ENCODE data around the gene CALN1. TPM values are rescaled to one million over a fixed set of nuclear protein-coding genes. Genes with fewer than 3 reads are reported as not detected.
"Not testable (repeated sequence)": the region's sequence is repeated elsewhere in the genome, so short reads cannot be mapped to it uniquely, and the experiment has no call there.

Gene CALN1
- total RNA-seq, 4 donors from 2014 or later: 0.04 TPM; not detected in 3

DNA sequence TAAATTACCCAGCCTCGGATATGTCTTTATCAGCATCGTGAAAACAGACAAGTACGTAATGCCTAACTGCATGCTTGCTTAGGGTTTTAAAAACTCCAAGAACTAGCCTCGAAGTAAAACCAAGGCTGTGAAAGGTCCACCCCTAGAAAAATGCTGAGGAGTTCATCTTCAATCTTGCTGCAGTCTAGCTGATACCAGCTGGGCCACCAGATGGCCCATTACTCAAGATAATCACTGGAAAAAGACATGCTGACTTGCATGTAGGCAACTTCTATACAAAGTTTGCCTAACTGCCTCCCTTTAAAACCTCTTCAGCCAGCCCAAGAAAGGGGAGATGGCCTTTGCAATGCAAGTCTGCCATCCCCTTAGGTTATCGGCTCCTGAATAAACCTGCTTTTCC lies 666.1 kb downstream of the CALN1 start:
- TF ChIP-seq, protein P1, sequence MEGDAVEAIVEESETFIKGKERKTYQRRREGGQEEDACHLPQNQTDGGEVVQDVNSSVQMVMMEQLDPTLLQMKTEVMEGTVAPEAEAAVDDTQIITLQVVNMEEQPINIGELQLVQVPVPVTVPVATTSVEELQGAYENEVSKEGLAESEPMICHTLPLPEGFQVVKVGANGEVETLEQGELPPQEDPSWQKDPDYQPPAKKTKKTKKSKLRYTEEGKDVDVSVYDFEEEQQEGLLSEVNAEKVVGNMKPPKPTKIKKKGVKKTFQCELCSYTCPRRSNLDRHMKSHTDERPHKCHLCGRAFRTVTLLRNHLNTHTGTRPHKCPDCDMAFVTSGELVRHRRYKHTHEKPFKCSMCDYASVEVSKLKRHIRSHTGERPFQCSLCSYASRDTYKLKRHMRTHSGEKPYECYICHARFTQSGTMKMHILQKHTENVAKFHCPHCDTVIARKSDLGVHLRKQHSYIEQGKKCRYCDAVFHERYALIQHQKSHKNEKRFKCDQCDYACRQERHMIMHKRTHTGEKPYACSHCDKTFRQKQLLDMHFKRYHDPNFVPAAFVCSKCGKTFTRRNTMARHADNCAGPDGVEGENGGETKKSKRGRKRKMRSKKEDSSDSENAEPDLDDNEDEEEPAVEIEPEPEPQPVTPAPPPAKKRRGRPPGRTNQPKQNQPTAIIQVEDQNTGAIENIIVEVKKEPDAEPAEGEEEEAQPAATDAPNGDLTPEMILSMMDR (IDR thresholded peaks at IDR 0.05): no peak
- no peak for TF ChIP-seq EP300 (IDR thresholded peaks at IDR 0.05)
- no peak for TF ChIP-seq POLR2AphosphoS5 (IDR thresholded peaks at IDR 0.05)
- no peak for TF ChIP-seq POLR2A (IDR thresholded peaks at IDR 0.05)
- no peak for ATAC-seq
- H3K27ac ChIP-seq: no peak overlapping the region
- peaks cover 0 to 16% (median 0%) of the 10 kb centered on the region in 3 donors for H3K9me3 ChIP-seq
- WGBS, 2 donors (ENCODE audit: low coverage in 1 of 2): 80 to 100% methylated on average over 4 to 5 of the region's 5 CpGs
- H3K27me3 ChIP-seq: peaks cover 14% of the 10 kb centered on the region
- no peaks in the 10 kb centered on the region for H3K36me3 ChIP-seq
- H3K4me1 ChIP-seq: no peaks in the 10 kb centered on the region
- no peak overlapping the region for H3K4me3 ChIP-seq

- 90 to 93% methylated on average over 3 to 5 of the region's 5 CpGs for WGBS, 2 donors (ENCODE audit: low coverage in 1 of 2)
- H3K4me3 ChIP-seq: no peak overlapping the region
- no peak for ATAC-seq
- H3K4me1 ChIP-seq: no peaks in the 10 kb centered on the region
- no peaks in the 10 kb centered on the region for H3K9me3 ChIP-seq
- H3K27ac ChIP-seq: no peak overlapping the region
- H3K36me3 ChIP-seq: no peaks in the 10 kb centered on the region
- TF ChIP-seq, protein P1 (IDR thresholded peaks at IDR 0.05): no peak
- TF ChIP-seq POLR2A (IDR thresholded peaks at IDR 0.05) (no peak), EP300 (IDR thresholded peaks at IDR 0.05) (no peak), POLR2AphosphoS5 (IDR thresholded peaks at IDR 0.05) (no peak)
- H3K27me3 ChIP-seq: peaks cover 5% of the 10 kb centered on the region
These were observed 672.0 kb downstream of the CALN1 start for GRCh38 chr7:71740174-71740560.

DNA sequence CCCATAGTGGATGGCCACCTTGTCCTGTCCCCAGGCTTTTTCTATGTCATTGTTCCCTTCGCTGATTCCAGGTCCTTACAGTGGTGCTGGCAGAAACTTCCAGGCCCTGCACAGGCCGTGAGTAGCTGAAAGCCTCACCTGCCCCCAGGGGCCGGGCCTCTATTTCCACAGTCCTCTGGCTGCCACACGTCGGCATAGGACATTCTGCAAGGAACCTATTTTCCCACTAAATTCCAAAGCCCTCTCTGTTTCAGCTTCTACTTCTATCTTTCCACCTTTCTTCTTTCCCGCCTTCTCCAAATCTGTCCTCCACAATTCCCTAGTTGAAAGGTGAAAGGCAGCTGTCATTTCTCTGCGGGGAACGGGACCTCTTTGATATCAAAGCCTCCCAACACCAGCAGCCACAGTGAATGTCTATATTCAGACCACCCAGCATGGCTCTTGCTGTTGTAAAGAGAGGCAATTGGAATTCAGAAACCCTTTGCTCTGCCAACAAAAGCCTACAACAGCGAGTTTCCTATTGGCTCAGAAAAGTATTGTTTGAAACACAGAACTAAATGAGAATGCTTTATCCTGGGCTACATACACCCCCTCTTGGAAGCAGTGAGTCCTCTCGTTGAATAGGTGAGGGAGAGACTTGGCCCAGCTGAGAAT lies 672.5 kb downstream of the CALN1 start:
- WGBS, 2 donors (ENCODE audit: low coverage in 1 of 2): 60 to 68% methylated on average over 2 to 10 of the region's 10 CpGs
- H3K27ac ChIP-seq: no peak overlapping the region
- H3K4me1 ChIP-seq: no peaks in the 10 kb centered on the region
- peaks cover 9% of the 10 kb centered on the region for H3K27me3 ChIP-seq
- ATAC-seq: no peak
- no peaks in the 10 kb centered on the region for H3K9me3 ChIP-seq
- no peak for TF ChIP-seq POLR2A (IDR thresholded peaks at IDR 0.05)
- no peak for TF ChIP-seq EP300 (IDR thresholded peaks at IDR 0.05)
- TF ChIP-seq POLR2AphosphoS5 (IDR thresholded peaks at IDR 0.05): no peak
- TF ChIP-seq, protein P1 (IDR thresholded peaks at IDR 0.05): no peak
- no peaks in the 10 kb centered on the region for H3K36me3 ChIP-seq
- H3K4me3 ChIP-seq: no peak overlapping the region

- not testable (repeated sequence) for H3K4me1 ChIP-seq, H3K27ac ChIP-seq, H3K9me3 ChIP-seq, H3K36me3 ChIP-seq, H3K4me3 ChIP-seq, ATAC-seq
- WGBS, 2 donors (ENCODE audit: low coverage in 1 of 2): no CpG with 5 or more reads among the region's 42 CpGs
- H3K27me3 ChIP-seq: peaks cover 12% of the 10 kb centered on the region
These were observed 674.1 kb downstream of the CALN1 start for GRCh38 chr7:71737931-71738540.

DNA sequence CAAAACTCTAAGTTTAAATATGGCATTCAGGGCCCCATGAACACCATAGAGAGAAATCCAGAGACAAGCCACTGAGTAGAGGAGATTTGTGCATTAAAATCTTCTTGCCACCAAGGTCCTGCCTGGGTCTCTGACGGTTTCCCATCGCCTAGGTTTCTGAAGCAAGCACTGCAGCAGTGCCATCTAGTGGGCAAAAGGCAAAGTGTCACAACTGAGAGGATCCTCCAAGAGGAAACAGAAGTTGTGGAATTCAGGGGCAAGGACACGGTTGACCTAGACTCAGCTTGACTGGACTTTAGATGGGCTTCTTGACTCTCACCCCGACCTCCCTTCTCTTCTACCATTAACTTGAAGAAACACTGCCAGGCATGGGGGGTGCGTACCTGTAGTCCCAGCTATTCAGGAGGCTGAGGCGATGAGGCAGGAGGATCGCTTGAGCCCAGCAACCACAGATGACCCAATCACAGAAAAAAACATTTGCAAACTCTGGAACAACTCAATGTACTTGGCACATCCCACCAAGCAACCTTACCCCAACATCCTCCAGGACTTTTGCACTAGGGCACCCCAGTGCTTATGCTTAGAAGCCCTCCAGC lies 676.1 kb downstream of the CALN1 start:
- H3K36me3 ChIP-seq: no peaks in the 10 kb centered on the region
- ATAC-seq: no peak
- H3K9me3 ChIP-seq: no peaks in the 10 kb centered on the region
- peaks cover 0 to 7% (median 0%) of the 10 kb centered on the region in 3 donors for H3K4me1 ChIP-seq
- no peak for TF ChIP-seq POLR2AphosphoS5 (IDR thresholded peaks at IDR 0.05)
- TF ChIP-seq, protein P1 (IDR thresholded peaks at IDR 0.05): peak; percentile 78 to 91 (median 83)
- TF ChIP-seq EP300 (IDR thresholded peaks at IDR 0.05): no peak
- TF ChIP-seq POLR2A (IDR thresholded peaks at IDR 0.05): no peak
- H3K4me3 ChIP-seq: no peak overlapping the region
- WGBS, 2 donors (ENCODE audit: low coverage in 1 of 2): 15 to 63% methylated on average over 3 to 4 of the region's 7 CpGs
- peaks cover 12% of the 10 kb centered on the region for H3K27me3 ChIP-seq
- H3K27ac ChIP-seq: no peak overlapping the region

Measured in gastroesophageal sphincter (tissue), 4 donors.